GM12892 (cell line): ENCODE data around the gene KLK4.
A peak's percentile ranks its signal among the peaks of the same experiment; 100 is the strongest.

ENCODE experiments used
- DNase-seq: peaks from one replicate; pipeline ENCODE4 v3.0.0; 2011; ENCODE audit not compliant: insufficient read length
- FAIRE-seq: peaks from 2 replicates; lab custom pipeline; 2011; peaks lifted over from hg19 to GRCh38; lab: Jason Lieb, UNC
- POLR2A ChIP-seq: IDR thresholded peaks from 2 replicates; pipeline ENCODE4 v1.6.1; 2011; ENCODE audit warnings: low read depth, low read length, control low read depth
- POLR2AphosphoS5 ChIP-seq: IDR thresholded peaks from 2 replicates; pipeline ENCODE4 v1.6.1; 2011; ENCODE audit warnings: low read depth, low read length, control low read depth
- TAF1 ChIP-seq: IDR thresholded peaks from 2 replicates; pipeline ENCODE4 v1.6.1; 2011; ENCODE audit warnings: low read depth, mild to moderate bottlenecking, control low read depth, low read length, borderline replicate concordance

The KLK4 gene

GRCh38 chr19:50932018-50932689 lies 21.0 kb upstream of the KLK4 start:
- TF ChIP-seq POLR2AphosphoS5 (no peak), POLR2A (no peak), TAF1 (no peak)
- no peak for FAIRE-seq
- DNase-seq, result no peak

GRCh38 chr19:50931023-50931422 lies 19.8 kb upstream of the KLK4 start:
- TF ChIP-seq POLR2A, result no peak
- TF ChIP-seq TAF1, result no peak
- FAIRE-seq (no peak), DNase-seq (no peak)

GRCh38 chr19:50928831-50929230 lies 17.6 kb upstream of the KLK4 start:
- FAIRE-seq (no peak), DNase-seq (no peak)
- TF ChIP-seq TAF1, result no peak
- no peak for TF ChIP-seq POLR2AphosphoS5
- no peak for TF ChIP-seq POLR2A

GRCh38 chr19:50926144-50926543 lies 14.9 kb upstream of the KLK4 start:
- no peak for TF ChIP-seq TAF1
- TF ChIP-seq POLR2AphosphoS5, result no peak
- TF ChIP-seq POLR2A, result no peak
- DNase-seq (no peak), FAIRE-seq (no peak)

- no peak for DNase-seq
- FAIRE-seq, result no peak
- TF ChIP-seq POLR2A (no peak), TAF1 (no peak), POLR2AphosphoS5 (no peak)
These were observed 14.5 kb upstream of the KLK4 start for GRCh38 chr19:50925734-50926133.

- FAIRE-seq (no peak), DNase-seq (no peak)
- TF ChIP-seq TAF1 (no peak), POLR2AphosphoS5 (no peak), POLR2A (no peak)
These were observed 13.4 kb upstream of the KLK4 start for GRCh38 chr19:50924586-50924985.

- TF ChIP-seq POLR2A, result no peak
These were observed 11.2 kb upstream of the KLK4 start for GRCh38 chr19:50922317-50922853.

GRCh38 chr19:50921426-50922316 lies 10.5 kb upstream of the KLK4 start:
- peak; percentile 40 for FAIRE-seq
- no peak for DNase-seq
- no peak for TF ChIP-seq POLR2A

More at GRCh38 chr19:50922317-50922853, 11.2 kb upstream of the KLK4 start:
- FAIRE-seq, result peak; percentile 95
- DNase-seq, result peak; percentile 75

GRCh38 chr19:50916069-50916468 lies 4.9 kb upstream of the KLK4 start:
- FAIRE-seq, result no peak
- TF ChIP-seq POLR2A, result no peak
- no peak for TF ChIP-seq POLR2AphosphoS5
- TF ChIP-seq TAF1, result no peak

GRCh38 chr19:50912727-50913716 lies 1.8 kb upstream of the KLK4 start:
- TF ChIP-seq POLR2AphosphoS5 (no peak), POLR2A (no peak), TAF1 (no peak)
- FAIRE-seq (no peak), DNase-seq (no peak)

More at GRCh38 chr19:50916069-50916468, 4.9 kb upstream of the KLK4 start:
- DNase-seq, result no peak

- DNase-seq (no peak), FAIRE-seq (no peak)
- TF ChIP-seq TAF1, result no peak
- no peak for TF ChIP-seq POLR2A
- no peak for TF ChIP-seq POLR2AphosphoS5
These were observed 956 bp upstream of the KLK4 start for GRCh38 chr19:50912102-50912599.
